WERI-Rb-1 (cell line): ENCODE results near the gene NDUFA5.
A peak's percentile ranks its signal among the peaks of the same experiment; 100 is the strongest.
"Not testable (repeated sequence)": the region's sequence is repeated elsewhere in the genome, so short reads cannot be mapped to it uniquely, and the experiment has no call there.

Experiments
- DNase-seq: peaks from one replicate; pipeline ENCODE4 v3.0.0-alpha.2; 2020
- H3K27ac ChIP-seq: fragments of 250-450 bp; sonication (Bioruptor Pico); 2 replicates; pipeline ENCODE4 v1.5.1; 2020; ENCODE audit warnings: mild to moderate bottlenecking, moderate library complexity
- H3K27me3 ChIP-seq: fragments of 250-450 bp; sonication (Bioruptor Pico); 2 replicates; pipeline ENCODE4 v1.5.1; 2021; ENCODE audit warnings: mild to moderate bottlenecking, low read depth, moderate library complexity; ENCODE audit not compliant: insufficient read depth, severe bottlenecking
- H3K36me3 ChIP-seq: fragments of 250-450 bp; sonication (Bioruptor Pico); 2 replicates; pipeline ENCODE4 v1.5.1; 2020; ENCODE audit warnings: mild to moderate bottlenecking, moderate library complexity
- H3K4me3 ChIP-seq: 2 replicates; pipeline ENCODE4 v1.5.1; 2011; ENCODE audit warnings: low read depth, mild to moderate bottlenecking, control low read depth, low read length
- H3K9me3 ChIP-seq: fragments of 250-450 bp; sonication (Bioruptor Pico); 2 replicates; pipeline ENCODE4 v1.5.1; 2021; ENCODE audit warnings: mild to moderate bottlenecking, moderate library complexity; ENCODE audit not compliant: severe bottlenecking
- CTCF ChIP-seq: IDR thresholded peaks from 2 replicates; pipeline ENCODE4 v1.5.1; 2011; ENCODE audit warnings: low read depth, mild to moderate bottlenecking, control low read depth, inconsistent platforms, low read length

Gene NDUFA5

GRCh38 chr7:123534383-123535260, 23.0 kb downstream of the NDUFA5 start, which contains the start of gene IQUB:
Gene IQUB, minus strand, starts transcription at chr7:123534595. Its CDS starts 22,255 bp downstream, at chr7:123512340.
- TF ChIP-seq CTCF, result no peak
- DNase-seq, result peak; percentile 97
- peaks cover 5% of the 10 kb centered on the region for H3K27me3 ChIP-seq
- H3K27ac ChIP-seq, result peak within 1 kb of the TSS; percentile 53
- H3K9me3 ChIP-seq, result no peaks in the 10 kb centered on the region
- no peaks in the 10 kb centered on the region for H3K36me3 ChIP-seq
- peak within 1 kb of the TSS; percentile 87 for H3K4me3 ChIP-seq

GRCh38 chr7:123533929-123534382, 23.7 kb downstream of the NDUFA5 start:
- no peak for DNase-seq
- H3K4me3 ChIP-seq, result peak overlapping the region; percentile 87
- no peak overlapping the region for H3K27ac ChIP-seq
- no peak for TF ChIP-seq CTCF
- no peaks in the 10 kb centered on the region for H3K9me3 ChIP-seq
- H3K27me3 ChIP-seq, result peaks cover 5% of the 10 kb centered on the region
- no peaks in the 10 kb centered on the region for H3K36me3 ChIP-seq

- H3K27me3 ChIP-seq, result peaks cover 5% of the 10 kb centered on the region
- no peak for TF ChIP-seq CTCF
- no peak overlapping the region for H3K27ac ChIP-seq
- no peaks in the 10 kb centered on the region for H3K36me3 ChIP-seq
- H3K9me3 ChIP-seq, result no peaks in the 10 kb centered on the region
- no peak for DNase-seq
- peak overlapping the region; percentile 87; the same call in 1 of the 2 replicates for H3K4me3 ChIP-seq
Measured at GRCh38 chr7:123533553-123533917, 24.1 kb downstream of the NDUFA5 start.

DNA sequence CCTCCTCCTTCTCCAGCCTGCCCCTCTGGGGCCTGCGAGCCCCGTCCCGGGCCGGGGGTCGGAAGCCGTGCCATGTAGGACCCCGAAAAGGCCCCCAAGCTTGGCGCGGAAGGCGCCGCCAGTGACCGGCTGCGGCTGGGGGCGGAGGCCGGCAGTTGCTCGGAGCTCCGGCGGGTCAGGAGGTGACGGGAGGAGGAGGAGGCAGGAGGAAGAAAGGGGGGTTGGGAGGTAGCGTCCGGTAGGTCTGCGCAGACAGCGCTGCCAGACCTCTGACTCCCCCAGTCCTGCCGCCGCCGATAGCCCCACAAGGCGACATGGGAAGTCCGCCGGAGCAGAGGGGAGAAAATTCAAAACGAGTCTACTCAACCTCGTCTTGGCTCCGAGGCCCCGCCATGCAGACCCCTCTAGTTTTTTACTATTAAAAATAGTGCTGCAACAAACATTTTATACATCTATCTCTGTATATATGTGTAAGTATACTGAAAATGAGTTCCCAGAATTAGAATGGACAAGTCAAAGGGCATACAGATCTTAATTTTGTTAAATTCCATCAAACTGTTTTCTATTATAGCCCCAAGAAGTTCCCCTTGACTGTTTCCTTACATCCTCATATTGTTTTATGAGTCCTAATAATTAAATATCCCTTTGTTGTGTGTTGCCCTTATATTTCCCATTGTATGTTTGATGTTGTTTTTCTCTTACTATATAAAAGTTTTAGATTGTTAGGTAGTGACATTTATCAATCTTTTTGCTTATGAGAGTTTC, 24.6 kb downstream of the NDUFA5 start:
- not testable (repeated sequence) for DNase-seq, H3K36me3 ChIP-seq, H3K9me3 ChIP-seq, H3K27ac ChIP-seq, H3K27me3 ChIP-seq
- peak overlapping the region; percentile 27 for H3K4me3 ChIP-seq

GRCh38 chr7:123532343-123532742, 25.3 kb downstream of the NDUFA5 start:
- H3K27ac ChIP-seq, H3K36me3 ChIP-seq, DNase-seq, H3K4me3 ChIP-seq, H3K9me3 ChIP-seq, H3K27me3 ChIP-seq: not testable (repeated sequence)

GRCh38 chr7:123530035-123530591, 27.5 kb downstream of the NDUFA5 start:
- H3K27me3 ChIP-seq, H3K36me3 ChIP-seq, H3K27ac ChIP-seq, H3K4me3 ChIP-seq, H3K9me3 ChIP-seq, DNase-seq: not testable (repeated sequence)

DNA sequence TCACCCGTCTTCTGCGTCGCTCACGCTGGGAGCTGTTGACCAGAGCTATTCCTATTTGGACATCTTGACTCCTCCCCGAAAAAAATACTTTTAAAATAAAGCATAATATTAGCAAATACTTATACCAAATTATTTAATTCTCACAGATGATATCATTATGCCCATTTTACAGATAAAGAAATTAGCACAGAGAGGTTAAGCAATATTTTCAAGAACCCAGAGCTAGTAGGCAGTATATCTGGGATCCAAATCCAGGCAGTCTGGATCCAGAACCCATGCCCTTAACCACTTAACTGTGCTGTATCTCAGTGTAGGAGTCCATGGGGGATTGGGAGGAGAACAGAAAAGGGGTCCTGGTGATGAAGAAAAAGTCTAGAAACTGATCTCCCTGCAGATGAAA, 29.4 kb downstream of the NDUFA5 start:
- H3K27me3 ChIP-seq, result peaks cover 2% of the 10 kb centered on the region
- H3K27ac ChIP-seq, result no peak overlapping the region
- no peaks in the 10 kb centered on the region for H3K36me3 ChIP-seq
- no peak for TF ChIP-seq CTCF
- no peaks in the 10 kb centered on the region for H3K9me3 ChIP-seq
- H3K4me3 ChIP-seq, result no peak overlapping the region
- DNase-seq, result no peak

DNA sequence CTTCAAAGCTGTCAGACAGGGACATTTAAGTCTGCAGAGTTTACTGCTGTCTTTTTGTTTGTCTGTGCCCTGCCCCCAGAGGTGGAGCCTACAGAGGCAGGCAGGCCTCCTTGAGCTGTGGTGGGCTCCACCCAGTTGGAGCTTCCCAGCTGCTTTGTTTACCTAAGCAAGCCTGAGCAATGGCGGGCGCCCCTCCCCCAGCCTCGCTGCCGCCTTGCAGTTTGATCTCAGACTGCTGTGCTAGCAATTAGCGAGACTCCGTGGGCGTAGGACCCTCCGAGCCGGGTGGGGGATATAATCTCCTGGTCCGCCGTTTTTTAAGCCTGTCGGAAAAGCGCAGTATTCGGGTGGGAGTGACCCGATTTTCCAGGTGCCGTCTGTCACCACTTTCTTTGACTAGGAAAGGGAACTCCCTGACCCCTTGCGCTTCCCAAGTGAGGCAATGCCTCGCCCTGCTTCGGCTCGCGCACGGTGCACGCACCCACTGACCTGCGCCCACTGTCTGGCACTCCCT, 29.8 kb downstream of the NDUFA5 start:
- not testable (repeated sequence) for H3K36me3 ChIP-seq, H3K27me3 ChIP-seq, DNase-seq, H3K4me3 ChIP-seq, H3K9me3 ChIP-seq, H3K27ac ChIP-seq

DNA sequence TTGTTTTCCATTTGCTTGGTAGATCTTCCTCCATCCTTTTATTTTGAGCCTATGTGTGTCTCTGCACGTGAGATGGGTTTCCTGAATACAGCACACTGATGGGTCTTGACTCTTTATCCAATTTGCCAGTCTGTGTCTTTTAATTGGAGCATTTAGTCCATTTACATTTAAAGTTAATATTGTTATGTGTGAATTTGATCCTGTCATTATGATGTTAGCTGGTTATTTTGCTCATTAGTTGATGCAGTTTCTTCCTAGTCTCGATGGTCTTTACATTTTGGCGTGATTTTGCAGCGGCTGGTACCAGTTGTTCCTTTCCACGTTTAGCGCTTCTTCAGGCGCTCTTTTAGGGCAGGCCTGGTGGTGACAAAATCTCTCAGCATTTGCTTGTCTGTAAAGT, 31.1 kb downstream of the NDUFA5 start:
- DNase-seq, H3K27ac ChIP-seq, H3K36me3 ChIP-seq, H3K4me3 ChIP-seq, H3K9me3 ChIP-seq, H3K27me3 ChIP-seq: not testable (repeated sequence)
